Hypothalamus (tissue), 51 donors: ENCODE results near the gene PXMP4.

Source experiments
- DNase-seq, 51 donors: peaks; one replicate each; lab custom pipeline; 2025; lab: John Stamatoyannopoulos, UW

The PXMP4 gene

GRCh38 chr20:33686100-33686983 lies 33.8 kb downstream of the PXMP4 start, which contains the start of gene E2F1:
Gene E2F1 (minus strand): TSS chr20:33686385. CDS start chr20:33686264, 121 bp downstream.
- DNase-seq, result peak; percentile 50 to 99 (median 91)

- DNase-seq, result no peak
Measured at GRCh38 chr20:33685328-33686099, 34.6 kb downstream of the PXMP4 start.

GRCh38 chr20:33684533-33685327 lies 35.4 kb downstream of the PXMP4 start:
- DNase-seq, result no peak

GRCh38 chr20:33681728-33682353 lies 38.3 kb downstream of the PXMP4 start:
- no peak for DNase-seq

- no peak for DNase-seq
Measured at GRCh38 chr20:33681288-33681687, 38.8 kb downstream of the PXMP4 start.

GRCh38 chr20:33680686-33681085 lies 39.4 kb downstream of the PXMP4 start:
- DNase-seq, result no peak

- DNase-seq, result no peak
Measured at GRCh38 chr20:33679758-33680485, 40.2 kb downstream of the PXMP4 start.

- no peak for DNase-seq
Measured at GRCh38 chr20:33677991-33678702, 42.0 kb downstream of the PXMP4 start.

GRCh38 chr20:33676652-33677645 lies 43.2 kb downstream of the PXMP4 start:
- DNase-seq, result no peak

- no peak for DNase-seq
Measured at GRCh38 chr20:33676121-33676520, 44.0 kb downstream of the PXMP4 start.

- DNase-seq, result peak in 1 of 51 donors; percentile 50
Measured at GRCh38 chr20:33675136-33675959, 44.8 kb downstream of the PXMP4 start.

GRCh38 chr20:33674294-33675135 lies 45.6 kb downstream of the PXMP4 start, which contains the start of gene NECAB3:
Gene NECAB3 (minus strand): TSS chr20:33674428. CDS start chr20:33674352, 76 bp downstream.
- peak in 50 of 51 donors; percentile 13 to 90 (median 70) for DNase-seq

GRCh38 chr20:33673410-33674293 lies 46.5 kb downstream of the PXMP4 start:
- DNase-seq, result peak in 2 of 51 donors; percentile 34 to 59

- DNase-seq, result no peak
Measured at GRCh38 chr20:33673114-33673409, 47.0 kb downstream of the PXMP4 start.
